ENCODE results near the gene SLC4A1. TPM values are rescaled to one million over a fixed set of nuclear protein-coding genes. Genes with fewer than 3 reads are reported as not detected.

Gene SLC4A1
- total and polyA plus RNA-seq, 2 experiments from 2014 or later = not detected

- Histone ChIP-seq H3K36me3 (ENCODE audit: low read depth) (no peaks in the 10 kb centered on the region), H3K79me2 (ENCODE audit: insufficient read depth) (no peaks in the 10 kb centered on the region), H3K9me2 (ENCODE audit: insufficient read depth) (no peaks in the 10 kb centered on the region), H3F3A (ENCODE audit: insufficient read depth) (peaks cover 7% of the 10 kb centered on the region; the same call in 1 of the 2 replicates), H3K9ac (no peak overlapping the region), H3K9me3 (ENCODE audit: low read depth) (no peaks in the 10 kb centered on the region), H3K27me3 (replicated peaks; ENCODE audit: insufficient read depth) (no peaks in the 10 kb centered on the region; the same call in 1 of the 2 replicates), H3K4me1 (ENCODE audit: insufficient read depth) (peaks cover 19% of the 10 kb centered on the region), H3K4me2 (ENCODE audit: unreplicated experiment) (no peak overlapping the region), H3K27ac (no peak overlapping the region), H2AFZ (no peak overlapping the region), H4K20me1 (ENCODE audit: insufficient read depth) (no peaks in the 10 kb centered on the region), H3K4me3 (no peak overlapping the region)
- in situ Hi-C loops (cut with MboI) = no loop called here
- TF ChIP-seq EZH2 (IDR thresholded peaks at IDR 0.05; ENCODE audit: insufficient read depth, poor library complexity, severe bottlenecking) (no peak), EZH2phosphoT487 (IDR thresholded peaks at IDR 0.05; ENCODE audit: insufficient read depth, low read depth) (no peak)
- no peak for DNase-seq
- WGBS, 2 experiments (ENCODE audit: low coverage in 1 of 2, low lambda C conversion rate in 2 of 2, missing lambda C conversion rate in 2 of 2) = 58 to 62% methylated on average over 3 of the region's 3 CpGs
Measured at GRCh38 chr17:44282264-44282663, 14.3 kb upstream of the SLC4A1 start.

GRCh38 chr17:44281570-44281969, 13.6 kb upstream of the SLC4A1 start:
- in situ Hi-C loops (cut with MboI) = no loop called here

GRCh38 chr17:44280392-44280937, 12.5 kb upstream of the SLC4A1 start:
- no peaks in the 10 kb centered on the region for H3K9me2 ChIP-seq (ENCODE audit: insufficient read depth)
- DNase-seq = no peak
- no peaks in the 10 kb centered on the region for H3K9me3 ChIP-seq (ENCODE audit: low read depth)
- H2AFZ ChIP-seq = no peak overlapping the region
- H3K79me2 ChIP-seq (ENCODE audit: insufficient read depth) = no peaks in the 10 kb centered on the region
- H3K27me3 ChIP-seq (replicated peaks; ENCODE audit: insufficient read depth) = no peaks in the 10 kb centered on the region
- H3K9ac ChIP-seq = no peak overlapping the region
- no peak overlapping the region for H3K27ac ChIP-seq
- in situ Hi-C loops (cut with MboI) = no loop called here
- H3K36me3 ChIP-seq (ENCODE audit: low read depth) = no peaks in the 10 kb centered on the region
- peaks cover 19% of the 10 kb centered on the region for H3K4me1 ChIP-seq (ENCODE audit: insufficient read depth)
- no peak overlapping the region for H3K4me2 ChIP-seq (ENCODE audit: unreplicated experiment)
- no peaks in the 10 kb centered on the region for H4K20me1 ChIP-seq (ENCODE audit: insufficient read depth)
- H3F3A ChIP-seq (ENCODE audit: insufficient read depth) = peaks cover 7% of the 10 kb centered on the region; the same call in 1 of the 2 replicates
- WGBS, 2 experiments (ENCODE audit: low coverage in 1 of 2, low lambda C conversion rate in 2 of 2, missing lambda C conversion rate in 2 of 2) = 81 to 87% methylated on average over 11 to 12 of the region's 12 CpGs
- TF ChIP-seq EZH2phosphoT487 (IDR thresholded peaks at IDR 0.05; ENCODE audit: insufficient read depth, low read depth) (no peak), EZH2 (IDR thresholded peaks at IDR 0.05; ENCODE audit: insufficient read depth, poor library complexity, severe bottlenecking) (no peak)
- no peak overlapping the region for H3K4me3 ChIP-seq

More at GRCh38 chr17:44281570-44281969, 13.6 kb upstream of the SLC4A1 start:
- Histone ChIP-seq H3K9me2 (ENCODE audit: insufficient read depth) (no peaks in the 10 kb centered on the region), H2AFZ (no peak overlapping the region), H3K4me2 (ENCODE audit: unreplicated experiment) (no peak overlapping the region), H3K4me3 (no peak overlapping the region), H3K9ac (no peak overlapping the region), H3K79me2 (ENCODE audit: insufficient read depth) (no peaks in the 10 kb centered on the region), H3K27me3 (replicated peaks; ENCODE audit: insufficient read depth) (no peaks in the 10 kb centered on the region), H4K20me1 (ENCODE audit: insufficient read depth) (no peaks in the 10 kb centered on the region), H3F3A (ENCODE audit: insufficient read depth) (peaks cover 7% of the 10 kb centered on the region; the same call in 1 of the 2 replicates), H3K4me1 (ENCODE audit: insufficient read depth) (peaks cover 19% of the 10 kb centered on the region), H3K9me3 (ENCODE audit: low read depth) (no peaks in the 10 kb centered on the region), H3K27ac (no peak overlapping the region), H3K36me3 (ENCODE audit: low read depth) (no peaks in the 10 kb centered on the region)
- WGBS, 2 experiments (ENCODE audit: low coverage in 1 of 2, low lambda C conversion rate in 2 of 2, missing lambda C conversion rate in 2 of 2) = 73 to 83% methylated on average over 2 of the region's 2 CpGs
- TF ChIP-seq EZH2 (IDR thresholded peaks at IDR 0.05; ENCODE audit: insufficient read depth, poor library complexity, severe bottlenecking) = no peak
- no peak for TF ChIP-seq EZH2phosphoT487 (IDR thresholded peaks at IDR 0.05; ENCODE audit: insufficient read depth, low read depth)
- no peak for DNase-seq

GRCh38 chr17:44279666-44280391, 11.9 kb upstream of the SLC4A1 start:
- no peaks in the 10 kb centered on the region for H3K36me3 ChIP-seq (ENCODE audit: low read depth)
- no peaks in the 10 kb centered on the region for H4K20me1 ChIP-seq (ENCODE audit: insufficient read depth)
- H3K9ac ChIP-seq = peak overlapping the region; percentile 41; the same call in 1 of the 2 replicates
- H3K4me3 ChIP-seq = no peak overlapping the region
- peaks cover 7% of the 10 kb centered on the region; the same call in 1 of the 2 replicates for H3F3A ChIP-seq (ENCODE audit: insufficient read depth)
- no peak for TF ChIP-seq EZH2 (IDR thresholded peaks at IDR 0.05; ENCODE audit: insufficient read depth, poor library complexity, severe bottlenecking)
- no peak for TF ChIP-seq EZH2phosphoT487 (IDR thresholded peaks at IDR 0.05; ENCODE audit: insufficient read depth, low read depth)
- H3K4me1 ChIP-seq (ENCODE audit: insufficient read depth) = peaks cover 19% of the 10 kb centered on the region
- no peaks in the 10 kb centered on the region for H3K9me3 ChIP-seq (ENCODE audit: low read depth)
- peak overlapping the region; percentile 85 for H3K4me2 ChIP-seq (ENCODE audit: unreplicated experiment)
- no peak overlapping the region for H2AFZ ChIP-seq
- no peaks in the 10 kb centered on the region for H3K9me2 ChIP-seq (ENCODE audit: insufficient read depth)
- 42 to 49% methylated on average over 13 to 20 of the region's 20 CpGs for whole genome bisulfite sequencing, 2 experiments (ENCODE audit: low coverage in 1 of 2, low lambda C conversion rate in 2 of 2, missing lambda C conversion rate in 2 of 2)
- DNase-seq = peak; percentile 93
- no peaks in the 10 kb centered on the region for H3K27me3 ChIP-seq (replicated peaks; ENCODE audit: insufficient read depth)
- in situ Hi-C loops (cut with MboI) = no loop called here
- no peaks in the 10 kb centered on the region for H3K79me2 ChIP-seq (ENCODE audit: insufficient read depth)
- peak overlapping the region; percentile 53 for H3K27ac ChIP-seq
